H1 (cell line): ENCODE measurements around the gene CADM2. TPM values are rescaled to one million over a fixed set of nuclear protein-coding genes. Genes with fewer than 3 reads are reported as not detected.

ENCODE experiments used
- BACH1 ChIP-seq: IDR thresholded peaks from 2 replicates; pipeline ENCODE4 v1.6.1; 2012; ENCODE audit warnings: low read length, improper control_type of control experiment
- CHD7 ChIP-seq: fragments of 300-600 bp; sonication (generic); IDR thresholded peaks from 2 replicates; pipeline ENCODE4 v1.7.1; 2012; ENCODE audit warnings: low read length, moderate library complexity, mild to moderate bottlenecking, inconsistent platforms; ENCODE audit not compliant: insufficient replicate concordance
- FOSL1 ChIP-seq: IDR thresholded peaks from 2 replicates; pipeline ENCODE4 v1.6.1; 2011; ENCODE audit warnings: mild to moderate bottlenecking, low read depth, low read length, moderate library complexity; ENCODE audit not compliant: insufficient read depth
- GTF2F1 ChIP-seq: IDR thresholded peaks from 2 replicates; pipeline ENCODE4 v1.6.1; 2012; ENCODE audit warnings: low read depth, low read length, improper control_type of control experiment, borderline replicate concordance
- SP1 ChIP-seq: IDR thresholded peaks from 2 replicates; pipeline ENCODE4 v1.6.1; 2011; ENCODE audit warnings: low read depth, low read length
- TAF1 ChIP-seq: IDR thresholded peaks from 2 replicates; pipeline ENCODE4 v1.6.1; 2011; ENCODE audit warnings: mild to moderate bottlenecking, low read depth, low read length
- USF2 ChIP-seq: IDR thresholded peaks from 2 replicates; pipeline ENCODE4 v1.6.1; 2011; ENCODE audit warnings: low read length, improper control_type of control experiment
- polyA plus RNA-seq, 7 experiments: library from polyadenylated mRNA; depleted of rRNA in 3 of 7; stranded (reverse) in 5 of 7; unstranded in 2 of 7; fragments of >200 nt in 5 of 7; fragments of 200-250 nt in 2 of 7; gene quantifications; 1 replicate in 5 of 7; 2 replicates in 1 of 7; 4 replicates in 1 of 7; pipeline versions ENCODE4 v1.2.1 to v1.2.3, GENCODE V29; 2011 to 2013; ENCODE audit warnings: missing spikeins in 2 of 7, mixed read lengths in 2 of 7
- total RNA-seq: library from RNA; stranded (reverse); fragmentation: NEBNext Ultra II Directional; extraction: Animal tissue kit (Norgen Biotek cat#: 25700); gene quantifications from 2 replicates; pipeline ENCODE4 v1.2.1, GENCODE V29; 2021

CADM2 gene
- total and polyA plus RNA-seq, 2 of the 8 experiments (the other 6 are each of a cell fraction or from before 2014, with no cell fraction given) = 14.9 to 20.9 TPM

GRCh38 chr3:84967767-84968581 lies 9.2 kb downstream of the CADM2 start (continued):
- TF ChIP-seq CHD7 (peak; percentile 69), BACH1 (no peak), FOSL1 (no peak), SP1 (peak; percentile 29; the same call in 1 of the 2 replicates), GTF2F1 (no peak), TAF1 (no peak), USF2 (no peak)
